Fibroblast of gingiva (primary cell): ENCODE measurements around the gene PAK5.
A peak's percentile ranks its signal among the peaks of the same experiment; 100 is the strongest.

ENCODE experiments used
- DNase-seq: peaks from one replicate; pipeline ENCODE4 v3.0.0-alpha.2; 2011; ENCODE audit warnings: low read depth

The PAK5 gene

GRCh38 chr20:9517297-9518162, 321.3 kb downstream of the PAK5 start:
- no peak for DNase-seq

DNA sequence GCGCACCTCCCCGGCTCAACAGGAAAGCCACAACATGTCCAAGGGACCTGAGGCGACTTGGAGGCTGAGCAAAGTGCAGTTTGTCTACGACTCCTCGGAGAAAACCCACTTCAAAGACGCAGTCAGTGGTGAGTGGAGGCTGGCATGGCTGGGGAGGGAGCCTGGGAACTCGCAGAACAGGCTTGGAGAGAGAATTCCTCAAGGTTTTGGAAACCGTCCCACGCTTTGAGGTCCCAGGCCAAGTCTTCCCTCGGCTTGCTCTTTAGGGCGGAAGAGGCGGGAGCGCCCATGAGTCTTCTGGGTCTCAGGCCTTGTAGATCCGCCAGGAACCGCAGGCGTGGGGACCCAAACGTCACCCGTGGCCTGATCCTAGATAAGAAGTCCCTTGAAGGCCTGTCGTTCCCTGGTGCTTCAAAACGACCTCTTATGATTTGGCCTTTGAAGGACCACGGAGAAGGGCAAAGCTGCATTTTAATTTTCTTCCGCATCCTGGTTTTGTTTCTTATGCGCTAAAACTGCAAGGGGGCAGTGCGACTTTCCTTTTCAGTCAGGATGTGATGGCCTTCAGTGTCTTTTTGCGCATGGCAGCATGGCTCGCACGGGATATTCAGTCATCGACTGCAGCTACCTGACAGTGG, 322.5 kb downstream of the PAK5 start:
- DNase-seq = no peak

DNA sequence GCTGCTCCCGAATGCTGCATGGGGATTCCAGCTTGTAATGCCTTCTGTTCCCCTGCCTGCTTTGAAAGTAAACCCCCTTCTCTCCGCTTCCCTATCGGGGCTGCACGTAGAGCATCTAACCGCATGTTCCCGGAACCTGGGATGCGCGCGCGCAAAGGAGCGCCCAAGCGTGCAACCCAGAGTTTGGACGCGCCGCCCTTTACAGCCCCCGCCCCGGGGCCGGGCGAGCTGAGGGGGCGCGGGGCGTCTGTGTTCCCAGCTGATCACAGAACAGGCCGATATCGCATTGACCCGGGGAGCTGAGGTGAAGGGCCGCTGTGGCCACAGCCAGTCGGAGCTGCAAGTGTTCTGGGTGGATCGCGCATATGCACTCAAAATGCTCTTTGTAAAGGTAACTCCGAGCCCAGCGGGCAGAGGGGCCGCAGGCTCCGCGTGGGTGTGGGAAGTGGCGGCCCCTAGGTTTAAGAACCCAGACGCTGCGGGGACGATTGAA, 323.1 kb downstream of the PAK5 start:
- no peak for DNase-seq

DNA sequence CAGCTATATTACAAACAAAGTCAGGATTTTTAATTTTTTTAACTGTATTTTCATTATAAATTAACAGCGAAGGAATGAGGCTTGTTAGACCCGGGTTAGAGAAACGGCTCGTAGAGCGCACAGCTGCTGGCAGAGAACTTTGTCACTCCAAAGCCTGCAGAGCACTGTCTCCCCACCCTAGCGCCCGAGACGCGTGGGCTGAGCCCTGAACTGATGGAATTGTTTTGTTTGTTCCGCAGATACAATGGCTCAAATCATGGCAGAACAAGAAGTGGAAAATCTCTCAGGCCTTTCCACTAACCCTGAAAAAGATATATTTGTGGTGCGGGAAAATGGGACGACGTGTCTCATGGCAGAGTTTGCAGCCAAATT, 323.7 kb downstream of the PAK5 start:
- no peak for DNase-seq

GRCh38 chr20:9514461-9515213, 324.2 kb downstream of the PAK5 start, which contains the start of gene LAMP5:
TSS of gene LAMP5 (plus strand) at chr20:9514590. CDS start at chr20:9514853, 263 bp downstream.
- peak; percentile 21 for DNase-seq

DNA sequence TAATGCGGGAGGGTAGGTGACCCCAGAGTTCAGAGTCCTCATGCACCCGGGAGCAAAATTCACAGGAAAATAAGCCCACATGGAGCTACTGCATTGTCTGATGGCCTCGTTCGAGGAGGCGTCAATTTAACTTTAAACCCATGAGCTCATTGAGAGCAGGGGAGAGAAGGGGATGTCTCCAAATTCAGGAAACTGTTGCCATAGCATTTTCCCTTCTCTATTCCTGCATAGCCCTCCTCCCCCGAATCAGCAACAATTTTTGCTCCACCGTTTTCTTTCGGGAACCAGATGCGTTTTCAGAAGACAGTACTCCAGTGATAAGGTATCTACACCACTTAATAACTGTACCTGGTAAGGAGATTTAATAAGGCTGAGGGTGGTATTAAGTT, 324.8 kb downstream of the PAK5 start:
- no peak for DNase-seq

GRCh38 chr20:9510911-9511310, 328.0 kb downstream of the PAK5 start:
- DNase-seq = no peak

- DNase-seq = no peak
Measured at GRCh38 chr20:9509246-9509645, 329.6 kb downstream of the PAK5 start.

DNA sequence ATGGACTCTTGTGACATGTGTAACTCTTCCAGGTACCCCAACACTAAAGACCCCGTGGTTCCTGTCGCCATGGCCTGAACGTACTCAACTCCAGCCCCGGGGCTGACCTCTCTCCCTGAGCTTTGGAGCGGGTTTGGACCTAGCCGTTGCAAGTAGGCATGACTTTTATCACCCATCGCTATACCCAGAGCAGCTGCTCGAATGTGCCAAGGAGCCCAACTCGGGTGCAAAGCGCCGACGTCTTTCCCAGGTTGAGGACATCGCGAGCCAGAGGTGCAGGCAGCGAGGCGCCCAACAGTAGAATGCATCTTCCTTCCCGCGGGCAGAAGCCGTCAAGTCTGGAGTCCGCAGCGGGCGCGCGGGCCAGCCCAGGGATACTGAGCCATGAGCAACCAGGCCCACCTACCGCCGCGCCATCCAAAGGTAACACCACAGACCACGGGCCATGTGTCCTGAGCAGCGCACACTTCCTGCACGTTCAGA, 330.1 kb downstream of the PAK5 start:
- no peak for DNase-seq

- DNase-seq = no peak
Measured at GRCh38 chr20:9508240-9508661, 330.6 kb downstream of the PAK5 start.

DNA sequence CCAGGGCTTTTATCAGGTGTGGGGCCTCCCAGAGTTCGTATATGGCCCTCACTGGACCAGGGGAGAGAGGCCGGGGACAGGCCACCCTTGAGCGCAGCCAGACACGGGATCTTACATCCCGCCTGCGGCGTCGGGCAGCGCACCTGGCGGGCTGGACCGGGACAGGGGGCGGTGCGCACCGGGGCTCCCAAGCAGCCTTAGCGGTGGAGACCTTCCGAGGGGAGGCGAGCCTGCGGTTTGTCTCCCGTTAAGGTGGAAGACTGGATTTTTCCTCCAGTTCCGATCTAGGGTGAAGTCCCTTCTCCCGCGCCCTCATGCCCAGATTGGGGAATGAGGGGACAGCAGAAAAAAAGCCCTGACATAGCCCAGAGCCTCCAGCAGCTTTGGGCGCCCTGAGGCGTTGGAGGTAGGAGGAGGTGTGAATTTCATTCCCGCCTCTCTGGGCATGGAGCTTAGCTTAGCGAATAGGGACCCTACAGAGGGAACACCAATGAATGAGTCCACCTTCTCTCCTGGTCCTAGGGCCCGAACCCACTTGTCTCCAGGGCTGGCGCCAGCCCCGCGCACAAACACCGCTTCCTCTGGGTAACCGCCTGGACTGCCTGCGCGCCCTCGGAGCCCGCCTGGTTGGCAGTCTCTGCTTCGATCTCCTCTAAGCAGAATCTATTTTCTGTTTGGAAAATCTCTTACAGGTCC, 331.2 kb downstream of the PAK5 start:
- DNase-seq = no peak

GRCh38 chr20:9506964-9507369, 331.9 kb downstream of the PAK5 start:
- DNase-seq = no peak

DNA sequence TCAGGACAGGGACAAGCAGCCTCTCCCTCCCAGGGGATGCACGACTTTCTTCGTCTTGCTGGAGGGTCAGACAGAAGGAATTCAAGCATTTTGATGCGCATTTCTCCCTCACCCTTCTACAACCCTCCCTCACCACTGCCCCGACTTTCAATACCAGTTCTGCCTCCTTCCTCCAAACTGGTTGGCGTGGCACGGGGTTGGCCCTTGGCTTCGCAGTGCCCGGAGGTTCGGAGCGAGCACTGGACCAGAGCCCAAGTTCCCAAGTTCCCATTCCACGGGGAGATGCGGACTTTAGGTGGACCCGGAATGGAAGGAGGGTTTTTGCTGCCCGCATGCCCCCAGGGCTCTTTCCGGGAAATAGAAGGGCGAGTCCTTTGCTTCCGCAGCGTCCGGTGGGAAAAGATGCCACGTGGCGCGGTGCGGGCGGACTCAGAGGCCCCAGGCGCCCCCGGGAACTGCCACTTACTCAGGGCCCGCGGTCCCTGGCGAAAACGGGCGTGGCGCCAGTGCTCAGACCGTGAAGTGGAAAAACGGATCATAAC, 332.5 kb downstream of the PAK5 start:
- DNase-seq = no peak

DNA sequence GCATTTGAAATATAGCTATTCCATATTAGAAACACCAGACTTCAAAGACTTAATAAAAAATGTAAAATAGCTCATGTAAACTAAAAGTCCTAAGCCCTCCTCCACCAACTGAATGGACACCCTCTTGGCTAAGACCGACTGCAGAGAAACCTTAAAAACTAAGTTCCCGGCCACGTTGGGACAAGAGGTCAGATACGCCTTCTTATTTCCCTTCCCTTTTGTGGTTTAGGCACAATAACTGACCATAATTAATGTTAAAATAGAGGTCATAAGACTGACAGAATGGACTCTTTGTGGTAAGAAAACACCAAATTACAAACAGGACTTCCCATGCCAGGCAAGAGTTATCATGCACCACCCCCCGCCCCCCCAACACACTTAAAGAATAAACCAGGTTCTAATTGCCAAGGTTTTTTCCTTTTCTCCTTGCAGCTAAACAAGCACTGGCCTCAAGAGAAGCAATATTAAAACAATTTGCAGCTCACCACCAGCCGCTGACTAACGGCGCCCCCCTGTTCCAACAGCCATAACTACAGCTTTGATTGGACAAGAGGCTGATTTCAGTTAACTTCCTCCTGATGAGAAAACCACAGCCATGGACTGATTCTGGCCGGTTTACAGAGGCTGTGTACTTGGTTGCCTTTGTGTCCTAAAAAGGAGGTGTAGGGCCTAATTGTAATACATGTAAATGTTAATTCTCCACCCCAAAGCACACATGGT, 335.2 kb downstream of the PAK5 start:
- peak; percentile 67 for DNase-seq

DNA sequence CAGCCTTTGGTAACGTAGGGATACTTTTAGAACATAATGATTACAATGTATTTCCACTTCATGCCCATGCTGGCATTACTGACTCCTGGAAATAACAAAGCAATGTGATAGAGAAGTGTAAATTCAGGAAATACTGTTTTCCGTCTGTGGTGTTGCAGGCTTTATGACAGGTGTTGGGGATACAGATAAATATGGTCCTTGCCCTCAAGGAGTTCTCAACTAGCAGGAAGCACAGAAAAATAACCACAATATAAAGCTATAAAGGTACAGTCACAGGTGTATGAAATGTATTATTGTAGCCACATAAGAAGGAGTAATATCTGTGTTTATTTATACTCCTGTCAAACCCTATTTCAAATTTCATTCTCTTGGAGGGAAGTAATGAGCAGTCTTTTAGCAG, 337.4 kb downstream of the PAK5 start:
- no peak for DNase-seq

- DNase-seq = no peak
Measured at GRCh38 chr20:9500121-9500520, 338.8 kb downstream of the PAK5 start.

GRCh38 chr20:9499126-9499899, 339.6 kb downstream of the PAK5 start:
- no peak for DNase-seq

- peak; percentile 62 for DNase-seq
Measured at GRCh38 chr20:9498322-9498721, 340.6 kb downstream of the PAK5 start.

DNA sequence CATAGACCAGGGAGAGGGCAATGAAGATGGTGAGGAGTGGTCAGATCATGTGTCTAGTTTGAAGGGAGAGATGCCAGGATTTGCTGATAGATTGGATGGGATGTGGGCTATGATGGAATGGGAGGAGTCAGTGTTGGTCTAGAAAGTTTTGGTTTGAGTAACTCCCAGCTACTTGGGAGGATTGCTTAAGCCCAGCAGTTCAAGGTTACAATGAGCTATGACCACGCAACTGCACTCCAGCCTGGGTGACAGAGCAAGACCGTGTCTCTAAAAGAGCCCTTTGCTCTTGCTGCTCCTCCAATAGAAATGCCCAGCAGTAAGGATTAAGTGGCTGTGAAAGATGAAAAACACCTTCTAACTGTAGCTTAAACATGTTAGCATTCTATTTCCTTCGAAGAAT, 342.7 kb downstream of the PAK5 start:
- no peak for DNase-seq

DNA sequence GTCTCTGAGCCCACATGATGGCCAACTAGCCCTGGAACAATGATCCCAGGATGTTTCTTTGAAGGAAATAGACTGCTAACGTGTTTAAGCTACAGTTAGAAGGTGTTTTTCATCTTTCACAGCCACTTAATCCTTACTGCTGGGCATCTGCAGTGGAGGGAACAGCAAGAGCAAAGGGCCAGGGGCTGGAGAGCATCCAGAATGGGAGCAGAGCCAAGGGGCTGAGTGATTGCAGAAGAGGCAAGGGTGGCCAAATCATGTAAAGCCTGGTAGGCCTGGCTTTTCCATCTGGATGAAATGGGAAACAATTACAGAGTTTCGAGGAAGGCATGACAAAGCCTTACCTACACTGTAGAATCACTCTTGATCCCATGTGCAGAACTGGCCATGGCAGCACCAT, 343.2 kb downstream of the PAK5 start:
- DNase-seq = peak; percentile 34
